ENCODE measurements around the gene ENOSF1.

DNA sequence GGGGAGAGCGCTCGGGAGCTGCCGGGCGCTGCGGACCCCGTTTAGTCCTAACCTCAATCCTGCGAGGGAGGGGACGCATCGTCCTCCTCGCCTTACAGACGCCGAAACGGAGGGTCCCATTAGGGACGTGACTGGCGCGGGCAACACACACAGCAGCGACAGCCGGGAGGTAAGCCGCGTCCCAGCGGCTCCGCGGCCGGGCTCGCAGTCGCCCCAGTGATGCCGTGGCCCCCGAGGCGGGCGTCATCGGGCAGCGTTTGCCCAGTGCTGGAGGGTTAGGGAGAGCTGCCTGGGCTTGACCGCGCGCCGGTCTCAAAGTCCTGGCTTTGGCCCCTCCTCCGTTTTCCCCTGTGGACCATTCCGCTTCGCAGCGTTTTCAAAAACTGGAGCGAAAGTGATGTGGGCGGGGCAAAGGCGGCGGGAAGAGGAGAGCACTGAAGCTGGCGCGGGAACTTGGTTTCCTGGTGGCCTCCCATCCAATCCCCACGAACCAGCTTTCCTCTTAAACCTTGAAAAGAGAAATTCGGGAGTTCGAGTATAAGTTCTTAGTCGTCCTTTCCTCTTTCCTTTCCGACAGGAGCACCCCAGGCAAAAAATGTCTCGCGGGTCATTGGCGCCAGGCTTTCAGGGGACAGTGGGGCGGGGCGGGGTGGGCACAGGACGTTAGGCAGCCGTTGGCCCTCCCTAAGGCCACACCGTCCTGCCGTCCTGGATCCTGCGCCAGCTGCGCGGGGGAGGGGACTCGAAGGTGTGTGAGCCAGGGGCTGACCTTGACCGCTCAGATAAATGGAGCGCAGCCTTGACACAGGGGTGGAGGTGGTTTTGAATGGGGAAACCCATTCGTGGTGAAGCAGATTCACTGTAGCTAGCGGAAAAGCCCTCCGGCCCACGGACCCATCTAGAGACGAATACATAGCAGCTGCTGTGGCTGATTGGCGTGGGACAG, 54.2 kb downstream of the ENOSF1 start:
- no peak for TF ChIP-seq CTCF (IDR thresholded peaks at IDR 0.05)
- no peak for TF ChIP-seq POLR2A (IDR thresholded peaks at IDR 0.05)
